Measurements from ENCODE around the gene LPCAT2. TPM values are rescaled to one million over a fixed set of nuclear protein-coding genes. Genes with fewer than 3 reads are reported as not detected.

Gene LPCAT2
- total RNA-seq, 1 donor from 2014 or later: 74.4 TPM

DNA sequence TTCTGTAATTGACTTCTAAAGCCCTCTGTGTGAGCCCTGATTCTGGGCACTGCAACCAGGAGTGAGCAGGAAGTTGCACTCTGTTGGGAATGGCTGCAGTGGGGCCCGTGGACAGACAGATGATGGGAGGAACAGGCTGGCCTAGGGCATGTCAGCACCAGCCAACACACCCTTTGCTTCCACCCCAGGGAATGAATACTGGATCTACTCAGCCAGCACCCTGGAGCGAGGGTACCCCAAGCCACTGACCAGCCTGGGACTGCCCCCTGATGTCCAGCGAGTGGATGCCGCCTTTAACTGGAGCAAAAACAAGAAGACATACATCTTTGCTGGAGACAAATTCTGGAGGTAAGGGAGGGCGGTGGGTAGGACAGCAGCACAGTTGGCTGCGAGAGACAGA is 10.8 kb upstream of the LPCAT2 start:
- no peak for DNase-seq (ENCODE audit: low read depth)
- TF ChIP-seq, protein P1, sequence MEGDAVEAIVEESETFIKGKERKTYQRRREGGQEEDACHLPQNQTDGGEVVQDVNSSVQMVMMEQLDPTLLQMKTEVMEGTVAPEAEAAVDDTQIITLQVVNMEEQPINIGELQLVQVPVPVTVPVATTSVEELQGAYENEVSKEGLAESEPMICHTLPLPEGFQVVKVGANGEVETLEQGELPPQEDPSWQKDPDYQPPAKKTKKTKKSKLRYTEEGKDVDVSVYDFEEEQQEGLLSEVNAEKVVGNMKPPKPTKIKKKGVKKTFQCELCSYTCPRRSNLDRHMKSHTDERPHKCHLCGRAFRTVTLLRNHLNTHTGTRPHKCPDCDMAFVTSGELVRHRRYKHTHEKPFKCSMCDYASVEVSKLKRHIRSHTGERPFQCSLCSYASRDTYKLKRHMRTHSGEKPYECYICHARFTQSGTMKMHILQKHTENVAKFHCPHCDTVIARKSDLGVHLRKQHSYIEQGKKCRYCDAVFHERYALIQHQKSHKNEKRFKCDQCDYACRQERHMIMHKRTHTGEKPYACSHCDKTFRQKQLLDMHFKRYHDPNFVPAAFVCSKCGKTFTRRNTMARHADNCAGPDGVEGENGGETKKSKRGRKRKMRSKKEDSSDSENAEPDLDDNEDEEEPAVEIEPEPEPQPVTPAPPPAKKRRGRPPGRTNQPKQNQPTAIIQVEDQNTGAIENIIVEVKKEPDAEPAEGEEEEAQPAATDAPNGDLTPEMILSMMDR (IDR thresholded peaks at IDR 0.05; ENCODE audit: insufficient read depth, low read depth, low read length): no peak
- no peak for TF ChIP-seq EZH2 (IDR thresholded peaks at IDR 0.05; ENCODE audit: insufficient read depth, low read length)
- Histone ChIP-seq H3K9ac (ENCODE audit: low read length) (peak overlapping the region; percentile 14), H3K9me3 (ENCODE audit: insufficient read depth, low read depth, low read length) (no peaks in the 10 kb centered on the region), H3K4me1 (ENCODE audit: insufficient read depth, low read length) (peaks cover 79% of the 10 kb centered on the region), H3K79me2 (ENCODE audit: insufficient read depth, low read length) (no peaks in the 10 kb centered on the region), H3K27ac (ENCODE audit: low read depth, low read length) (peak overlapping the region; percentile 98), H2AFZ (ENCODE audit: low read depth, low read length) (no peak overlapping the region), H3K27me3 (ENCODE audit: insufficient read depth, low read length) (no peaks in the 10 kb centered on the region), H3K36me3 (ENCODE audit: insufficient read depth, low read length) (peaks cover 40% of the 10 kb centered on the region), H3K4me3 (ENCODE audit: insufficient read depth, low read depth, low read length) (no peak overlapping the region), H4K20me1 (ENCODE audit: insufficient read depth, low read length) (peaks cover 4% of the 10 kb centered on the region), H3K4me2 (ENCODE audit: low read length) (no peak overlapping the region)
- Mint-ChIP-seq H3K36me3 (ENCODE audit: low read depth, unreplicated experiment) (peaks cover 30% of the 10 kb centered on the region), H3K27ac (ENCODE audit: unreplicated experiment) (peak overlapping the region; percentile 77), H3K4me3 (ENCODE audit: unreplicated experiment) (peak overlapping the region; percentile 40), H3K27me3 (ENCODE audit: low read depth, unreplicated experiment) (no peaks in the 10 kb centered on the region), H3K9me3 (ENCODE audit: unreplicated experiment) (no peaks in the 10 kb centered on the region), H3K4me1 (ENCODE audit: low read depth, unreplicated experiment) (peaks cover 74% of the 10 kb centered on the region)
- no peak for FAIRE-seq

DNA sequence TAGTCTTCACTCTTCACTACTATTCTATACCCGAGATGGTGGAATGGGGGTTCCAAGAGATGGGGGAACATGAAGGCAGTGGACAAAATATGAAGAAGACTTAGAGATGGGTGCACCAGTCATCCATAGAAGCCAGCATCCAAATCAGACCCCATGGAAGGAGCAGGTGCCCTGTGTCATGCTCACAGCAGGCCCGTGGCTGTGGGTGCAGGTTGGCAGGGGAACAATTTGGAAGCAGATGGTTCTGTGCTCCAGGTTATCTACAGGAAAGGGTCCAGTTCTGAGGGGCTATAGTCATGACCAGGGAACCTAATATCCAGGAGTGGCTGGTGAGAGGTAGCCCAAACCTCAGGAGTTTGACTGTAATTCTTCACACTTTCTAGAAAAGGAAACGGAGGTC is 9.6 kb upstream of the LPCAT2 start:
- Mint-ChIP-seq H3K4me1 (ENCODE audit: low read depth, unreplicated experiment) (peaks cover 76% of the 10 kb centered on the region), H3K4me3 (ENCODE audit: unreplicated experiment) (no peak overlapping the region), H3K27me3 (ENCODE audit: low read depth, unreplicated experiment) (no peaks in the 10 kb centered on the region), H3K27ac (ENCODE audit: unreplicated experiment) (peak overlapping the region; percentile 100), H3K9me3 (ENCODE audit: unreplicated experiment) (no peaks in the 10 kb centered on the region), H3K36me3 (ENCODE audit: low read depth, unreplicated experiment) (peaks cover 30% of the 10 kb centered on the region)
- H3K4me3 ChIP-seq (ENCODE audit: insufficient read depth, low read depth, low read length): no peak overlapping the region
- peaks cover 80% of the 10 kb centered on the region for H3K4me1 ChIP-seq (ENCODE audit: insufficient read depth, low read length)
- H4K20me1 ChIP-seq (ENCODE audit: insufficient read depth, low read length): peaks cover 4% of the 10 kb centered on the region
- TF ChIP-seq EZH2 (IDR thresholded peaks at IDR 0.05; ENCODE audit: insufficient read depth, low read length): no peak
- TF ChIP-seq, protein P1 (IDR thresholded peaks at IDR 0.05; ENCODE audit: insufficient read depth, low read depth, low read length): no peak
- peaks cover 31% of the 10 kb centered on the region for H3K36me3 ChIP-seq (ENCODE audit: insufficient read depth, low read length)
- no peak overlapping the region for H2AFZ ChIP-seq (ENCODE audit: low read depth, low read length)
- FAIRE-seq (no peak), DNase-seq (ENCODE audit: low read depth) (no peak)
- H3K27ac ChIP-seq (ENCODE audit: low read depth, low read length): peak overlapping the region; percentile 98
- H3K79me2 ChIP-seq (ENCODE audit: insufficient read depth, low read length): no peaks in the 10 kb centered on the region
- H3K9ac ChIP-seq (ENCODE audit: low read length): peak overlapping the region; percentile 79
- no peaks in the 10 kb centered on the region for H3K9me3 ChIP-seq (ENCODE audit: insufficient read depth, low read depth, low read length)
- H3K4me2 ChIP-seq (ENCODE audit: low read length): peak overlapping the region; percentile 67
- H3K27me3 ChIP-seq (ENCODE audit: insufficient read depth, low read length): no peaks in the 10 kb centered on the region

DNA sequence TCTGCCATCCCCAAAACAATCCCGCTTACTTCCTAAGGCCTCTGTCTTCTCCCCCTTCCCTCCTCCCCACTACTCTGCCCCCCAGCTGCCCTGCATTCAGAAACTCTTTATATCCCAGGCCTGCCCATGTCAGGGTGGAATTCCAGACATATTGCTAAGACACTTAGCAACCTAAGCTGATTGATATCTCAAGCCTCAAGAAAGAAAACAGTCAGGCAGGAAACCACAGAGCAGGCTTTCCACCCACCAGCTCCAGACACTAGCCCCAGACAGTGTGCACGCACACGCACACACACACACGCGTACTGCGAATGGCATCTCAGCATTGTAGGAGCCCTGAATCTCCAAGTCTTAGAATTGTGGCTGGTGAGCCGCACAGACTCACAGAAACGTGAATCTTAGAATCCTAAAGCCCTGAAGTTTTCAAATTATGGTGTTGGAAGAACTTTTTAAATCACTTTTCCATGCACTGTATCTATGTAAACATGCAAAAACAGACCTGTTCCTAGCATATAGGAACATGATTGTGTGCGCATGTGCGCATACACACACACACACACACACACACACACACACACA is 8.8 kb upstream of the LPCAT2 start:
- peaks cover 71% of the 10 kb centered on the region for H3K4me1 Mint-ChIP-seq (ENCODE audit: low read depth, unreplicated experiment)
- peaks cover 33% of the 10 kb centered on the region for H3K36me3 Mint-ChIP-seq (ENCODE audit: low read depth, unreplicated experiment)
- Histone ChIP-seq H3K9me3 (ENCODE audit: insufficient read depth, low read depth, low read length) (no peaks in the 10 kb centered on the region), H3K79me2 (ENCODE audit: insufficient read depth, low read length) (no peaks in the 10 kb centered on the region), H2AFZ (ENCODE audit: low read depth, low read length) (no peak overlapping the region), H3K4me2 (ENCODE audit: low read length) (peak overlapping the region; percentile 77), H3K27ac (ENCODE audit: low read depth, low read length) (peak overlapping the region; percentile 98), H4K20me1 (ENCODE audit: insufficient read depth, low read length) (no peaks in the 10 kb centered on the region), H3K9ac (ENCODE audit: low read length) (peak overlapping the region; percentile 85), H3K4me1 (ENCODE audit: insufficient read depth, low read length) (peaks cover 73% of the 10 kb centered on the region), H3K36me3 (ENCODE audit: insufficient read depth, low read length) (peaks cover 28% of the 10 kb centered on the region), H3K27me3 (ENCODE audit: insufficient read depth, low read length) (no peaks in the 10 kb centered on the region), H3K4me3 (ENCODE audit: insufficient read depth, low read depth, low read length) (no peak overlapping the region)
- H3K9me3 Mint-ChIP-seq (ENCODE audit: unreplicated experiment): no peaks in the 10 kb centered on the region
- FAIRE-seq (peak; percentile 90), DNase-seq (ENCODE audit: low read depth) (peak; percentile 100)
- peak overlapping the region; percentile 46 for H3K4me3 Mint-ChIP-seq (ENCODE audit: unreplicated experiment)
- H3K27ac Mint-ChIP-seq (ENCODE audit: unreplicated experiment): peak overlapping the region; percentile 100
- no peaks in the 10 kb centered on the region for H3K27me3 Mint-ChIP-seq (ENCODE audit: low read depth, unreplicated experiment)
- TF ChIP-seq, protein P1 (IDR thresholded peaks at IDR 0.05; ENCODE audit: insufficient read depth, low read depth, low read length): no peak
- TF ChIP-seq EZH2 (IDR thresholded peaks at IDR 0.05; ENCODE audit: insufficient read depth, low read length): no peak
